Measurements from ENCODE around the gene TXNDC5.

DNA sequence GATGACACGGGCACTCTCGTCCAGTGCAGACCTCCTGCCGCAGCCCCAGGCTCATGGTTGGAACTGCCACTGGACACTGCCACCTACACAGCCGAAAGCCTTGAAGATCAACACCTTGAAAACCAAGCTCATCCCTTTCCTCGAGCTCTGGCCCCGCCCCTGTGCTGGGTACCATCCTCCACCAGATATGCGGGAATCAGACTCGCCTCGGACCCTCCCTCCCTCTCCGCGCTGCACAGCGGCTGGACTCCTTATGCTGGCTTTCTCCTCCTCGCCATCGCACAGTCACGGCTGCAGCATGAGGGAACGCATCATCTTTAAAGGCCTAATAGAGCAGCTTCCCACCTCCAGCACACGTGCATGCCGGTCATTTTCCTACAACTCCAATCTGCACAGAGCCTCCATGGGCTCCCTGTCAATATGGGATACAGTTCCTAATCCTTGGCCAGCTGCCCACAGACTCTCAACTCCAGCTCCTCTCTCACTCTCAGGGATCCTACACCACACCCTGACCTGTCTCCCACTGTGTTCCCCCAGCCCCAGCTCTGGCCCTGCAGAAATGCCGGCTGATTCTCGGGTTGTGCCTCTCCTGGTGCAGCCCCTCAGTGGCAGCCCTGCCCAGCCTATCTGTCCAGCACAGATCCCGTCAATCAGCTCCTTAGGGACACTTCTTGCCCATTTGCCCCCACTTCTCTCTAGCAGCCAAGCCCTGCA lies 23.2 kb downstream of the TXNDC5 start:
- TF ChIP-seq, protein P1, sequence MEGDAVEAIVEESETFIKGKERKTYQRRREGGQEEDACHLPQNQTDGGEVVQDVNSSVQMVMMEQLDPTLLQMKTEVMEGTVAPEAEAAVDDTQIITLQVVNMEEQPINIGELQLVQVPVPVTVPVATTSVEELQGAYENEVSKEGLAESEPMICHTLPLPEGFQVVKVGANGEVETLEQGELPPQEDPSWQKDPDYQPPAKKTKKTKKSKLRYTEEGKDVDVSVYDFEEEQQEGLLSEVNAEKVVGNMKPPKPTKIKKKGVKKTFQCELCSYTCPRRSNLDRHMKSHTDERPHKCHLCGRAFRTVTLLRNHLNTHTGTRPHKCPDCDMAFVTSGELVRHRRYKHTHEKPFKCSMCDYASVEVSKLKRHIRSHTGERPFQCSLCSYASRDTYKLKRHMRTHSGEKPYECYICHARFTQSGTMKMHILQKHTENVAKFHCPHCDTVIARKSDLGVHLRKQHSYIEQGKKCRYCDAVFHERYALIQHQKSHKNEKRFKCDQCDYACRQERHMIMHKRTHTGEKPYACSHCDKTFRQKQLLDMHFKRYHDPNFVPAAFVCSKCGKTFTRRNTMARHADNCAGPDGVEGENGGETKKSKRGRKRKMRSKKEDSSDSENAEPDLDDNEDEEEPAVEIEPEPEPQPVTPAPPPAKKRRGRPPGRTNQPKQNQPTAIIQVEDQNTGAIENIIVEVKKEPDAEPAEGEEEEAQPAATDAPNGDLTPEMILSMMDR (conservative IDR thresholded peaks at IDR 0.05; ENCODE audit: low read length) = no peak
- TF ChIP-seq EZH2phosphoT487 (IDR thresholded peaks at IDR 0.05; ENCODE audit: borderline replicate concordance, low read depth, low read length) = no peak

Measured in OCI-LY7 (cell line).